ENCODE measurements around the gene ESR1. TPM values are rescaled to one million over a fixed set of nuclear protein-coding genes. Genes with fewer than 3 reads are reported as not detected.
A peak's percentile ranks its signal among the peaks of the same experiment; 100 is the strongest.

ESR1 gene
- total and polyA plus RNA-seq, 2 experiments from 2014 or later: 0.09 TPM; not detected in 1

GRCh38 chr6:151806757-151807512 is 547 bp upstream of the ESR1 start:
- peaks cover 72% of the 10 kb centered on the region for H3K27me3 ChIP-seq (replicated peaks; ENCODE audit: insufficient read depth)
- in situ Hi-C loops (cut with MboI): no loop called here
- H3K4me2 ChIP-seq (ENCODE audit: unreplicated experiment): peak overlapping the region; percentile 16
- no peak overlapping the region for H3K9ac ChIP-seq
- no peak overlapping the region for H3K27ac ChIP-seq
- DNase-seq: peak; percentile 4
- H3K36me3 ChIP-seq (ENCODE audit: low read depth): no peaks in the 10 kb centered on the region
- TF ChIP-seq EZH2phosphoT487 (IDR thresholded peaks at IDR 0.05; ENCODE audit: insufficient read depth, low read depth) (no peak), EZH2 (IDR thresholded peaks at IDR 0.05; ENCODE audit: insufficient read depth, poor library complexity, severe bottlenecking) (no peak)
- peak overlapping the region; percentile 59; the same call in 1 of the 2 replicates for H3K4me3 ChIP-seq
- no peaks in the 10 kb centered on the region for H3K4me1 ChIP-seq (ENCODE audit: insufficient read depth)
- H3K9me3 ChIP-seq (ENCODE audit: low read depth): no peaks in the 10 kb centered on the region
- H3K9me2 ChIP-seq (ENCODE audit: insufficient read depth): no peaks in the 10 kb centered on the region
- no peaks in the 10 kb centered on the region for H4K20me1 ChIP-seq (ENCODE audit: insufficient read depth)
- H3K79me2 ChIP-seq (ENCODE audit: insufficient read depth): no peaks in the 10 kb centered on the region
- H2AFZ ChIP-seq: no peak overlapping the region
- H3F3A ChIP-seq (ENCODE audit: insufficient read depth): no peaks in the 10 kb centered on the region
- 11 to 15% methylated on average over 18 to 20 of the region's 20 CpGs for WGBS, 2 experiments (ENCODE audit: low coverage in 1 of 2, low lambda C conversion rate in 2 of 2, missing lambda C conversion rate in 2 of 2)

- H3K9me3 ChIP-seq (ENCODE audit: low read depth): no peaks in the 10 kb centered on the region
- DNase-seq: peak; percentile 42
- H3K36me3 ChIP-seq (ENCODE audit: low read depth): no peaks in the 10 kb centered on the region
- 7 to 8% methylated on average over 34 to 60 of the region's 60 CpGs for WGBS, 2 experiments (ENCODE audit: low coverage in 1 of 2, low lambda C conversion rate in 2 of 2, missing lambda C conversion rate in 2 of 2)
- H3F3A ChIP-seq (ENCODE audit: insufficient read depth): no peaks in the 10 kb centered on the region
- no peak overlapping the region for H3K9ac ChIP-seq
- H4K20me1 ChIP-seq (ENCODE audit: insufficient read depth): no peaks in the 10 kb centered on the region
- H2AFZ ChIP-seq: peak overlapping the region; percentile 18; the same call in 1 of the 2 replicates
- no peak overlapping the region for H3K27ac ChIP-seq
- peak overlapping the region; percentile 59 for H3K4me3 ChIP-seq
- in situ Hi-C loops (cut with MboI): no loop called here
- no peaks in the 10 kb centered on the region for H3K79me2 ChIP-seq (ENCODE audit: insufficient read depth)
- H3K4me1 ChIP-seq (ENCODE audit: insufficient read depth): no peaks in the 10 kb centered on the region
- TF ChIP-seq EZH2 (IDR thresholded peaks at IDR 0.05; ENCODE audit: insufficient read depth, poor library complexity, severe bottlenecking) (peak; percentile 97), EZH2phosphoT487 (IDR thresholded peaks at IDR 0.05; ENCODE audit: insufficient read depth, low read depth) (peak; percentile 60; the same call in 1 of the 2 replicates)
- H3K4me2 ChIP-seq (ENCODE audit: unreplicated experiment): peak overlapping the region; percentile 83
- peaks cover 74% of the 10 kb centered on the region for H3K27me3 ChIP-seq (replicated peaks; ENCODE audit: insufficient read depth)
- H3K9me2 ChIP-seq (ENCODE audit: insufficient read depth): no peaks in the 10 kb centered on the region
Observed at GRCh38 chr6:151808371-151809241, 1.1 kb downstream of the ESR1 start.

GRCh38 chr6:151811081-151811480 is 3.6 kb downstream of the ESR1 start:
- DNase-seq: no peak
- WGBS, 2 experiments (ENCODE audit: low coverage in 1 of 2, low lambda C conversion rate in 2 of 2, missing lambda C conversion rate in 2 of 2): 5 to 13% methylated on average over 2 of the region's 2 CpGs
- in situ Hi-C loops (cut with MboI): no loop called here
- TF ChIP-seq EZH2phosphoT487 (IDR thresholded peaks at IDR 0.05; ENCODE audit: insufficient read depth, low read depth) (no peak), EZH2 (IDR thresholded peaks at IDR 0.05; ENCODE audit: insufficient read depth, poor library complexity, severe bottlenecking) (no peak)
- Histone ChIP-seq H3K4me3 (no peak overlapping the region), H4K20me1 (ENCODE audit: insufficient read depth) (no peaks in the 10 kb centered on the region), H3K27me3 (replicated peaks; ENCODE audit: insufficient read depth) (peaks cover 55% of the 10 kb centered on the region), H3K36me3 (ENCODE audit: low read depth) (no peaks in the 10 kb centered on the region), H3K4me1 (ENCODE audit: insufficient read depth) (no peaks in the 10 kb centered on the region), H3K79me2 (ENCODE audit: insufficient read depth) (no peaks in the 10 kb centered on the region), H3K4me2 (ENCODE audit: unreplicated experiment) (no peak overlapping the region), H3K27ac (no peak overlapping the region), H2AFZ (no peak overlapping the region), H3K9ac (no peak overlapping the region), H3F3A (ENCODE audit: insufficient read depth) (no peaks in the 10 kb centered on the region), H3K9me3 (ENCODE audit: low read depth) (no peaks in the 10 kb centered on the region), H3K9me2 (ENCODE audit: insufficient read depth) (no peaks in the 10 kb centered on the region)

- H3K27me3 ChIP-seq (replicated peaks; ENCODE audit: insufficient read depth): peaks cover 33% of the 10 kb centered on the region
- WGBS, 2 experiments (ENCODE audit: low coverage in 1 of 2, low lambda C conversion rate in 2 of 2, missing lambda C conversion rate in 2 of 2): 78 to 85% methylated on average over 7 of the region's 7 CpGs
Observed at GRCh38 chr6:151813858-151814257, 6.4 kb downstream of the ESR1 start.

More at GRCh38 chr6:151813858-151814257, 6.4 kb downstream of the ESR1 start:
- Histone ChIP-seq H3K9me3 (ENCODE audit: low read depth) (no peaks in the 10 kb centered on the region), H3K27ac (no peak overlapping the region), H3K4me3 (no peak overlapping the region), H3K79me2 (ENCODE audit: insufficient read depth) (no peaks in the 10 kb centered on the region), H3K4me2 (ENCODE audit: unreplicated experiment) (no peak overlapping the region), H3K9ac (no peak overlapping the region), H3K9me2 (ENCODE audit: insufficient read depth) (no peaks in the 10 kb centered on the region), H3F3A (ENCODE audit: insufficient read depth) (no peaks in the 10 kb centered on the region), H2AFZ (no peak overlapping the region), H3K4me1 (ENCODE audit: insufficient read depth) (no peaks in the 10 kb centered on the region), H4K20me1 (ENCODE audit: insufficient read depth) (no peaks in the 10 kb centered on the region), H3K36me3 (ENCODE audit: low read depth) (no peaks in the 10 kb centered on the region)
- no peak for TF ChIP-seq EZH2phosphoT487 (IDR thresholded peaks at IDR 0.05; ENCODE audit: insufficient read depth, low read depth)
- TF ChIP-seq EZH2 (IDR thresholded peaks at IDR 0.05; ENCODE audit: insufficient read depth, poor library complexity, severe bottlenecking): no peak
- in situ Hi-C loops (cut with MboI): no loop called here
- DNase-seq: no peak
